ENCODE data around the gene FGD3. TPM values are rescaled to one million over a fixed set of nuclear protein-coding genes. Genes with fewer than 3 reads are reported as not detected.

Gene FGD3
- total RNA-seq, 1 experiment from 2014 or later: 89.0 TPM

GRCh38 chr9:93048566-93049448 lies 101.5 kb downstream of the FGD3 start:
- Histone ChIP-seq H3K27ac (no peak overlapping the region), H4K20me1 (ENCODE audit: insufficient read depth) (no peaks in the 10 kb centered on the region), H3K9me3 (ENCODE audit: insufficient read depth, low read depth) (no peaks in the 10 kb centered on the region), H3K4me1 (replicated peaks; ENCODE audit: insufficient read depth) (no peaks in the 10 kb centered on the region), H3K4me3 (no peak overlapping the region), H3F3A (ENCODE audit: insufficient read depth, low read depth) (0 out of 2 replicates have a peak, but pooled peaks cover 4% of the 10 kb centered on the region), H2AFZ (no peak overlapping the region), H3K4me2 (no peak overlapping the region), H3K27me3 (ENCODE audit: insufficient read depth, low read depth) (no peaks in the 10 kb centered on the region), H3K9me2 (ENCODE audit: insufficient read depth) (no peaks in the 10 kb centered on the region), H3K79me2 (ENCODE audit: low read depth) (no peaks in the 10 kb centered on the region), H3K36me3 (ENCODE audit: low read depth) (no peaks in the 10 kb centered on the region)
- BruUV-seq (replicated peaks): no TSS peak
- CTCF ChIA-PET: no interaction called here
- no peak for DNase-seq
- intact Hi-C loops (cut with micrococcal nuclease; ENCODE audit: unreplicated experiment): no loop called here
- POLR2A ChIA-PET (ENCODE audit: unreplicated experiment): no interaction called here
- TF ChIP-seq CTCF (conservative IDR thresholded peaks at IDR 0.05) (no peak), EZH2 (IDR thresholded peaks at IDR 0.05; ENCODE audit: low read depth) (no peak)

DNA sequence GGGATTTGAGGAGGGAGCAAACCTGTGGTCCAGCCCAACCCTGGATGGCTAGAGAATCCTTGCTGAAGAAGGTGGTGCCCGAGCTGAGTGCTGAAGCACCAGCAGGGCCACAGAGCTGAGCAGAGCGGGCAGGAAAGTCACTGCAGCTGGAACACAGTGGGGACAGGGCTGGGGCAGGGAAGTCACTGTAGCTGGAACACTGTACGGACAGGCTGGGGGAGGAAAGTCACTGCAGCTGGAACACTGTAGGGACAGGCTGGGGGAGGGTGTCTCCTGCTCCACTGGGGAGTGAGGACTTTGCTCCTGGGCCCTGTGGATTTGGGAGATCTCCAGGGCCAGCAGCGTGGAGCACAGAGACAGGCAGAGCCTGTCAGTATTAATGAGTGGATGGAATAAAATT lies 102.2 kb downstream of the FGD3 start:
- Histone ChIP-seq H3K4me1 (replicated peaks; ENCODE audit: insufficient read depth) (no peaks in the 10 kb centered on the region), H3F3A (ENCODE audit: insufficient read depth, low read depth) (0 out of 2 replicates have a peak, but pooled peaks cover 5% of the 10 kb centered on the region), H3K9me3 (ENCODE audit: insufficient read depth, low read depth) (no peaks in the 10 kb centered on the region), H3K4me3 (no peak overlapping the region), H3K9me2 (ENCODE audit: insufficient read depth) (no peaks in the 10 kb centered on the region), H3K36me3 (ENCODE audit: low read depth) (no peaks in the 10 kb centered on the region), H3K79me2 (ENCODE audit: low read depth) (no peaks in the 10 kb centered on the region), H4K20me1 (ENCODE audit: insufficient read depth) (no peaks in the 10 kb centered on the region), H3K4me2 (no peak overlapping the region), H3K27ac (no peak overlapping the region), H2AFZ (no peak overlapping the region), H3K27me3 (ENCODE audit: insufficient read depth, low read depth) (no peaks in the 10 kb centered on the region)
- CTCF ChIA-PET: interaction anchor here (0.6 kb wide), 1 partner anchor 172 kb away, joined by 5 read pairs; no protein-coding TSS in a partner anchor
- DNase-seq: no peak
- BruUV-seq (replicated peaks): no TSS peak
- no peak for TF ChIP-seq CTCF (conservative IDR thresholded peaks at IDR 0.05)
- TF ChIP-seq EZH2 (IDR thresholded peaks at IDR 0.05; ENCODE audit: low read depth): no peak
- intact Hi-C loops (cut with micrococcal nuclease; ENCODE audit: unreplicated experiment): no loop called here
- POLR2A ChIA-PET (ENCODE audit: unreplicated experiment): no interaction called here

DNA sequence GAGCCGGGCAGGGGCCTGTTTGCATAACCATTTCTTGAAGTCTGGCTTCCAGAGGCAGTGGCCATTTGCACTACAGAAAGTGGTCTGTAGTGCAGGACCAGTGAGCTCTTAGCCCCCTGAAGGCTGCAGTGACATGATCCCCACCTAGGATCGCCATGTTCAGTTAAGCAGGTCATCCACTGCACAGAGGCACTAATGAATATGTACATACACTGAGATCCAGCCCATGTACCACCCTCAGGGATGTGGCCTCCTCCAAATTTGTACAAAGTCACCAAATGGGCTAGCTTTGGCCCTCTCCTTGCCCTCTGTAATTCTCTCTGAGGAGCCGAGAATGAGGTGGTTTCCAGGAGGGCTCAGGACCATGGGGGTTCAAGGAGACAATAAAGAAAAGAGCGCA lies 102.9 kb downstream of the FGD3 start:
- ChIA-PET CTCF (no interaction called here), POLR2A (ENCODE audit: unreplicated experiment) (no interaction called here)
- H3K79me2 ChIP-seq (ENCODE audit: low read depth): no peaks in the 10 kb centered on the region
- TF ChIP-seq CTCF (conservative IDR thresholded peaks at IDR 0.05) (no peak), EZH2 (IDR thresholded peaks at IDR 0.05; ENCODE audit: low read depth) (no peak)
- no peak overlapping the region for H3K4me3 ChIP-seq
- BruUV-seq (replicated peaks): no TSS peak
- no peaks in the 10 kb centered on the region for H3K27me3 ChIP-seq (ENCODE audit: insufficient read depth, low read depth)
- no peaks in the 10 kb centered on the region for H3K9me3 ChIP-seq (ENCODE audit: insufficient read depth, low read depth)
- H4K20me1 ChIP-seq (ENCODE audit: insufficient read depth): no peaks in the 10 kb centered on the region
- no peaks in the 10 kb centered on the region for H3K36me3 ChIP-seq (ENCODE audit: low read depth)
- intact Hi-C loops (cut with micrococcal nuclease; ENCODE audit: unreplicated experiment): no loop called here
- DNase-seq: no peak
- H2AFZ ChIP-seq: no peak overlapping the region
- no peaks in the 10 kb centered on the region for H3K9me2 ChIP-seq (ENCODE audit: insufficient read depth)
- H3F3A ChIP-seq (ENCODE audit: insufficient read depth, low read depth): 0 out of 2 replicates have a peak, but pooled peaks cover 5% of the 10 kb centered on the region
- H3K27ac ChIP-seq: no peak overlapping the region
- H3K4me1 ChIP-seq (replicated peaks; ENCODE audit: insufficient read depth): no peaks in the 10 kb centered on the region
- no peak overlapping the region for H3K4me2 ChIP-seq
